GM19324 (cell line): ENCODE results near the gene SZRD1.
A peak's percentile ranks its signal among the peaks of the same experiment; 100 is the strongest.
"Not testable (repeated sequence)": the region's sequence is repeated elsewhere in the genome, so short reads cannot be mapped to it uniquely, and the experiment has no call there.

Experiments used
- ATAC-seq: cut with Tn5 transposase; IDR thresholded peaks from one replicate; pipeline ENCODE4 v1.9.1; 2021; ENCODE audit warnings: mild to moderate bottlenecking, moderate library complexity; ENCODE audit not compliant: unreplicated experiment, low FRiP score

SZRD1 gene, protein sequence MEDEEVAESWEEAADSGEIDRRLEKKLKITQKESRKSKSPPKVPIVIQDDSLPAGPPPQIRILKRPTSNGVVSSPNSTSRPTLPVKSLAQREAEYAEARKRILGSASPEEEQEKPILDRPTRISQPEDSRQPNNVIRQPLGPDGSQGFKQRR

DNA sequence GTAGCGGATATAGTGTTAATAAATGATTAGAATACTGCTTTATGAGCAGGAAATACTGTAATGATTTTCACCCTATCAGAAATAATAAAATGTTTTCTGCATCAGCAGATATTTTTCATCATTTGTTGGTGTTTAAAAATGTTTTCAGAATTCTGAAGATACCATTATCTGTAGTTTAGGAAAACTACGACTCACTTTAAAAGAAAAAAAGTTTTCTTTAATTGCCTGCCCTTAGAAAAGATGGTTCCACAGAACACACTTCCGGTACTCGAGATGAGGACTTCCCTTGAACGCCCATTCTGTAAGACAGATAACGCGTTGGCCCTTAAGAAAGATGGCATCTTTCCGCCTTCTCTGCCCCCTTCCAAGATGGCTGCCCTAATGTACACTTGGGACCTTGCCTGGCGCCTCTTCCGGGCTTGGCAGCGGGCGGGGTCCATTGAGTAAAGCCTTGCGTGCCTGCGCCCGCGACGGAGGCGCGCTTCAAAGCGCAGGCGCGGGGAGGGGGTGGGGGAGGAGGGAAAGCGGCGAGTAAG, at the start of gene SZRD1:
SZRD1 (plus strand) TSS at position 521 of the 536 bp plus-strand sequence. CDS start 16 bp downstream, outside the sequence.
- ATAC-seq = peak; percentile 81

DNA sequence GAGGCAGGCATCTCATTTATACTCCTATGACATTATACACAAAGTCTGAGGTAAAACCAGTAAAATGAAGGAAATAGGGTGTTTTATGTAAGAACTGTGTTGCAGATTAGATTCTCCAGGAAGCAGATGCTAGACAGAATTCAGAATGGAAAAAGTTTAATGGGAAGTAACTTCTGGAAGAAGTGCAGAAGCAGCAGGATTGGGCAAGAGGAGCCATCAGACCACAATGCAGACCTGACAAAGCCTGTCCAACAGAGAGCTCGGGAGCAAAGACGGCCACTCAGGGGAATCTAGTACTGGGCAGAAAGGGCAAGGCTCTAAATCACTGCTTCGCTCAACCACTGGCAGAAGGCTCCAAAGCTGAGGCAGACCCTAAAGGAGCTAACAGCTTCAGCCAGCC, 48.5 kb upstream of the SZRD1 start:
- ATAC-seq = no peak

- ATAC-seq = no peak
Measured at GRCh38 chr1:16321176-16321867, 45.7 kb upstream of the SZRD1 start.

- ATAC-seq = no peak
Measured at GRCh38 chr1:16324456-16324890, 42.6 kb upstream of the SZRD1 start.

GRCh38 chr1:16326833-16327404, 40.1 kb upstream of the SZRD1 start:
- no peak for ATAC-seq

DNA sequence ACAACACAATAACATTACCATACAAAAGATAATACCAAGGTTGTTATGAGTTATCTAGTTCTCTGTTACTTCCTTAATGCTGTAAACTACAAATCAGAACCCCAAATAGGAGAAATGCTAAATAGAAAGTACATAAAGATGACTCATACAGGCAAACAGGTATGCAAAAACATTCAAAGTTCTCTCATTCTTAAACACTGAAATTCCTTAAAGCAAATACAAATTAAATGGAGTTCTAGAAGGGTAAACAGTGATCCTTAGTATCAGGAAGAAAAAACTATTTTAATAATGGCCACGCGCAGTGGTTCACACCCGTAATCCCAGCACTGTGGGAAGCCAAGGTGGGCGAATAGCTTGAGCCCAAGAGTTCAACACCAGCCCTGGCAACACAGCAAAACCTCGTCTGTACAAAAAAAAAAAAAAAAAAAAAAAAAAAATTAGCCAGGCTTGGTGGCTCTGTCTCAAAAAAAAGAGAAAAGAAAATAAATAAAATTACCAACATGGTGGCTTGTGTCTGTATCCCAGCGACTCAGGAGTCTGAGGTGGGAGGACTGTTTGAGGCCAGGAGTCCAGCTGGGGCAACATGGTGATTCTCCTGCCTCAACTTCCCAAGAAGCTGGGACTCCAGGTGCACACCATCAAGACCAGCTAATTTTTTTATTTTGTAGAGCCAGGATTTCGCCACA, 32.2 kb upstream of the SZRD1 start:
- ATAC-seq = no peak

DNA sequence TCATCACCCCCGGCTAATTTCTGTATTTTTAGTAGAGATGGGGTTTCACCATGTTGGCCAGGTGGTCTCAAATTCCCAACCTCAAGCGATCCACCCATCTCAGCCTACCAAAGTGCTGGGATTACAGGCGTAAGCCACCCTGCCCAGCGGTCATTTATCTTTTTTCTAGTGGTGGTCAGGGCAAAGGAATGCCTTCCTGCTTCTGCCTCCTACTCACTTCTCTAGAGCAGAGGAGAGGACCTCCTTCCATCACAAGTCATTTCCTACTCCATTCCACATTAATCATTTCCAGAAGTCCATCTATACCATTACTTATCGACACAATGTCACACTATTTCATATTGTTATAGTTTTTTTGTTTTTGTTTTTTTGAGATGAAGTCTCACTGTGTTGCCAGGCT, 28.1 kb upstream of the SZRD1 start:
- no peak for ATAC-seq

DNA sequence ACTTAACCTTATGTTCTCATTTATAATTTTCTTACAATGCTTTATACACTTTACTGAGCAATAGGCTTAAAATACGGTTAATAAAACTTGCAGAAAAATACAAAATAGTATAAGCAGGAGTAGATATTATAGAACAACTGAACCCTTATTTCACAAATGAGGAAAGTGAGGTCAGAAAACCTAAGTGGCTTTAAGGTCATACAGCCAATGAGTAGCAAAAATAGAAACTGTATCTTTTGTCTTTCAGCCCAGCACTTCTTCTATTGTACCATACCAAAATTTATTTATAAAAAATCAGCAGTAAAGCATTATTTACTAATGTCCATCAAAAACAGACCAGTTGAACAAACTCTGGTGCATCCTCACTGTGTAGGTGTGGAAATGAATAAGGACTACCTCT, 26.4 kb upstream of the SZRD1 start:
- ATAC-seq = no peak

DNA sequence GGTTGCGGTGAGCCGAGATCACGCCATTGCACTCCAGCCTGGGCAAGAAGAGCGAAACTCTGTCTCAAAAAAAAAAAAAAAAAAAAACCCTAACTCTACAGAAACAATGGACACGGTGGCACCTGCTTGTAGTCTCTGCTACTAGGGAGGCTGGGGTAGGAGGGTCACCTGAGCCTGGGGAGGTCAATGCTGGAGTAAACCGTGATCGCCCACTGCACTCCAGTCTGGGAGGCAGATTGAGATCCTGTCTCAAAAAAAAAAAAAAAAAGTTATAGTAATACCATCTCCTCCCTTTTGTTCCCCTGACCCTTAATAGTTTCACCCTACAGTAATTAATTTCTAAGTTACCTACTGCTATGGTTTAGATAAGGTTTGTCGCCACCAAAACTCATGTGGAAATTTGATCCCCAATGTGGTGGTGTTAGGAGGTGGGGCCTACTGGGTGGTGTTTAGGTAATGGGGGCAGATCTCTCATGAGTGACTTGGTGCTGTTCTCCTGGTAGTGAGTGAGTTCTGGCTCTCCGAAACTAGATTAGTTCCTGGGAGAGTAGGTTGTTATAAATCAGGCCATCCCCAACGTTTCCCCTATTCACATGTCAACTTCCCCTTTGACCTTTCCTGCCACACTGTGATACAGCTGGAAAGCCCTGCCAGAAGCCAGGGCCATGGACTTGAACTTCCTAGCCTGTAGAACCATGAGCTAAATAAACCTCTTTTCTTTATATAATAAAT, 24.5 kb upstream of the SZRD1 start:
- ATAC-seq = no peak

DNA sequence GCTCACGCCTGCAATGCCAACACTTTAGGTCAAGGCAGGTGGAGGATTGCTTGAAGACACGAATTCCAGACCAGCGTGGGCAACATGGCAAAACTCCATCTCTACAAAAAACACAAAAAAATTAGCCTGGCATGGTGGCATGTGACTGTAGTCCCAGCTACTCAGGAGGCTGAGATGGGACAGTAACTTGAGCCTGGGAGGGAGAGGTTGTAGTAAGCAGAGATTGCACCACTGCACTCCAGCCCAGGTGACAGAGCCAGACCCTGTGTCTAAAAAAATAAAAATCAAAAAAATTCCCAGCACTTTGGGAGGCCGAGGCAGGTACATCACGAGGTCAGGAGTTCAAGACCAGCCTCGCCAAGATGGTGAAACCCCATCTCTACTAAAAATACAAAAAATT, 23.8 kb upstream of the SZRD1 start:
- ATAC-seq = not testable (repeated sequence)

DNA sequence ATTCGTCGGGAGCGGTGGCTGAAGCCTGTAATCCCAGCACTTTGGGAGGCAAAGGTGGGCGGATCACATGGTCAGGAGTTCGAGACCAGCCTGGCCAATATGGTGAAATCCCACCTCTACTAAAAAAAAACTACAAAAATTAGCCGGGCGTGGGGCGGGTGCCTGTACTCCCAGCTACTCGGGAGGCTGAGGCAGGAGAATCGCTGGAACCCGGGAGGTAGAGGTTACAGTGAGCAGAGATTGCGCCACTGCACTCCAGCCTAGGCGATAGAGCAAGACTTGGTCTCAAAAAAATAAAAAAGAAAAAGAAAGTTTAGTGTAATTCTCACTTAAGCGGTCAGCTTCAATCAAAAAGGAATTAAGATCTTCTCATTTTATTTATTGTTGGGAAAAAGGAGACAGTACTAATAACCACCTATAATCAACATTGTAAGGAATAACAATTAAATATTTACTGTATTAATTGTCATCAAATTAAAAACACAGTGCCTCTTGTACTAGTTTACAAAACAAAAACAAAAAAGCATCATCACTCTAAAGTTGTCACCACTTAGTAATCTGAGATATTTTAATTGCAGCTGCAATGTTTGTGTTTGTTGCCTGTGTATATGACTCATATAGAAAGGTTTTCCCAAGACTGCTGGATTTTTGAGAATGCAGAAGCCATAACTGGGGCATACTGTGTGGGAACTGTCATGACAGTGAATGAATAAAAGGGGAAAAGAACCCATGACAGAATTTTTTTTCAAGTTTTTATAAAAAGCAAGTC, 18.4 kb upstream of the SZRD1 start:
- no peak for ATAC-seq

DNA sequence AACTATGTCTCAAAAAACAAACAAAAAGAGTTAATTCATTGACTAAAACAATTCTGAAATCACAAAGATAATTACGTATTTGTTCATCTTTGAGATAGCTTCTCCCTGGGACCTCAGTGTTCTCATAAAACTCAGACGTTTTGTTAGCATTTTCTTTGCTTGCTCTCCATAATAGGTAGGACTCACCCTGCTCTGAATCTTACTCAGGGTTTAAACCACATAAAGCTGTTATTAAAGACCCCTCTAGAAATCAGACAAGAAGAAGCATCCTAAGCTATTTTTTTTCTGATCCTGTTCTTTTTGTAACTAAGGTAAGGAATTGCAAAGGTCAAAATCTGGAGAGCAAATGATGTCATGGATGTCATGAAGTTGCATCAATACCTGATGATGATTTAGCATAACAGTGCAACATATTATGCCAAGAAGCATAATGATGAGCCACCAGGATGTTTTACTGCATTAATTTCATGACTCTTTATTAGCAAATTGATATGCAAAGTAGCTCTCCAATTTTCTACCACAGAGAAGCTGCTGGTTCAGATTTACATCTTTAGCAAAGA, 17.1 kb upstream of the SZRD1 start:
- ATAC-seq = no peak

GRCh38 chr1:16351456-16351993, 15.5 kb upstream of the SZRD1 start:
- ATAC-seq = no peak

GRCh38 chr1:16351994-16352841, 14.8 kb upstream of the SZRD1 start, which contains the start of gene FBXO42:
FBXO42 (minus strand) TSS chr1:16352480; CDS start chr1:16315418, 37,062 bp downstream.
- peak; percentile 94 for ATAC-seq

- ATAC-seq = no peak
Measured at GRCh38 chr1:16352842-16353535, 14.1 kb upstream of the SZRD1 start.

- ATAC-seq = no peak
Measured at GRCh38 chr1:16354619-16355018, 12.4 kb upstream of the SZRD1 start.

- ATAC-seq = no peak
Measured at GRCh38 chr1:16356867-16357266, 10.2 kb upstream of the SZRD1 start.

DNA sequence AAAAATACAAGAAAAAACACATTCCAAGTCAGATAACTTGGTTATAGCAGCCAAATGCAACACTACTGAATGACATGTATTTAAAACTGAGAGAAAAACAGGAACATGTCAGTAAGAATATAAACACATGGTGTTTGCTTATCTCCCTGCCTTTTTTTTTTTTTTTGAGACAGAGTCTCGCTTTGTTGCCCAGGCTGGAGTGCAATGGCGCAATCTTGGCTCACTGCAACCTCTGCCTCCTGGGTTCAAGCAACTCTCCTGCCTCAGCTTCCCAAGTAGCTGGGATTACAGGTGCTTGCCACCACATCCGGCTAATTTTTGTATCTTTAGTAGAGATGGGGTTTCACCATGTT, 1.9 kb upstream of the SZRD1 start:
- not testable (repeated sequence) for ATAC-seq
